Keratinocyte (primary cell): ENCODE measurements around the gene OR4D1.

Experiments used
- EZH2 ChIP-seq: IDR thresholded peaks from one replicate; pipeline ENCODE4 v1.6.1; 2012; ENCODE audit warnings: inconsistent platforms, mild to moderate bottlenecking, low read length, moderate library complexity
- TF ChIP-seq, protein P1 (sequence below), 3 experiments: IDR thresholded peaks in 1 of 3; conservative IDR thresholded peaks in 1 of 3; optimal IDR thresholded peaks in 1 of 3; 2 replicates in 2 of 3; 3 replicates in 1 of 3; pipeline versions ENCODE3 to v1.5.1; 2011; ENCODE audit warnings: low read length in 3 of 3, mild to moderate bottlenecking in 3 of 3, moderate library complexity in 2 of 3, control low read depth in 1 of 3, inconsistent platforms in 1 of 3; ENCODE audit not compliant: insufficient read depth in 2 of 3; ENCODE audit errors: extremely low read depth in 1 of 3

GRCh38 chr17:58156839-58157803 is 8.9 kb downstream of the OR4D1 start:
- TF ChIP-seq, protein P1, sequence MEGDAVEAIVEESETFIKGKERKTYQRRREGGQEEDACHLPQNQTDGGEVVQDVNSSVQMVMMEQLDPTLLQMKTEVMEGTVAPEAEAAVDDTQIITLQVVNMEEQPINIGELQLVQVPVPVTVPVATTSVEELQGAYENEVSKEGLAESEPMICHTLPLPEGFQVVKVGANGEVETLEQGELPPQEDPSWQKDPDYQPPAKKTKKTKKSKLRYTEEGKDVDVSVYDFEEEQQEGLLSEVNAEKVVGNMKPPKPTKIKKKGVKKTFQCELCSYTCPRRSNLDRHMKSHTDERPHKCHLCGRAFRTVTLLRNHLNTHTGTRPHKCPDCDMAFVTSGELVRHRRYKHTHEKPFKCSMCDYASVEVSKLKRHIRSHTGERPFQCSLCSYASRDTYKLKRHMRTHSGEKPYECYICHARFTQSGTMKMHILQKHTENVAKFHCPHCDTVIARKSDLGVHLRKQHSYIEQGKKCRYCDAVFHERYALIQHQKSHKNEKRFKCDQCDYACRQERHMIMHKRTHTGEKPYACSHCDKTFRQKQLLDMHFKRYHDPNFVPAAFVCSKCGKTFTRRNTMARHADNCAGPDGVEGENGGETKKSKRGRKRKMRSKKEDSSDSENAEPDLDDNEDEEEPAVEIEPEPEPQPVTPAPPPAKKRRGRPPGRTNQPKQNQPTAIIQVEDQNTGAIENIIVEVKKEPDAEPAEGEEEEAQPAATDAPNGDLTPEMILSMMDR (optimal IDR thresholded peaks at IDR 0.05 in 1 of 3, IDR thresholded peaks at IDR 0.05 in 1 of 3, conservative IDR thresholded peaks at IDR 0.05 in 1 of 3; ENCODE audit: extremely low read depth in 1 of 3, insufficient read depth in 2 of 3, low read length in 3 of 3): no peak
- peak; percentile 69 for TF ChIP-seq EZH2
